Measurements from ENCODE around the gene SLC26A3. TPM values are rescaled to one million over a fixed set of nuclear protein-coding genes. Genes with fewer than 3 reads are reported as not detected.

The SLC26A3 gene
- total and polyA plus RNA-seq, 4 donors, result under 0.01 to 0.49 (median 0.14) TPM

DNA sequence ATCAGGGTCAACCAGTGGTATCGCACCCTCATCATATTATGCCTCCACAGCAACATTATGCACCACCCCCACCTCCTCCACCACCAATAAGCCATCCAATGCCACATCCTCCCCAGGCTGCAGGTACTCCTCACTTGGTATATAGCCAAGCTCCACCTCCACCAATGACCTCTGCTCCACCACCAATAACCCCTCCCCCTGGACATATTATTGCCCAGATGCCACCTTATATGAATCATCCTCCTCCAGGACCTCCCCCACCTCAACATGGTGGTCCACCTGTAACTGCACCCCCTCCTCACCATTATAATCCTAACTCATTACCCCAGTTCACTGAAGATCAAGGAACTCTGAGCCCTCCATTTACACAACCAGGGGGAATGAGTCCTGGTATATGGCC lies 44.4 kb downstream of the SLC26A3 start:
- DNase-seq (ENCODE audit: low spot score), result no peak
- H3K4me1 ChIP-seq (ENCODE audit: control insufficient read depth in 4 of 4, insufficient read depth in 4 of 4, low read length in 3 of 4), result no peaks in the 10 kb centered on the region
- no peak overlapping the region for H3K9ac ChIP-seq (ENCODE audit: low read depth in 1 of 2, low read length in 2 of 2)
- H3K4me3 ChIP-seq (ENCODE audit: low read depth in 1 of 3, low read length in 3 of 3), result no peak overlapping the region
- H3K27ac ChIP-seq (ENCODE audit: low read depth in 1 of 2, low read length in 2 of 2), result no peak overlapping the region
- no peaks in the 10 kb centered on the region for H3K27me3 ChIP-seq (ENCODE audit: control insufficient read depth in 4 of 4, insufficient read depth in 4 of 4, low read length in 3 of 4)
- TF ChIP-seq, protein P1, sequence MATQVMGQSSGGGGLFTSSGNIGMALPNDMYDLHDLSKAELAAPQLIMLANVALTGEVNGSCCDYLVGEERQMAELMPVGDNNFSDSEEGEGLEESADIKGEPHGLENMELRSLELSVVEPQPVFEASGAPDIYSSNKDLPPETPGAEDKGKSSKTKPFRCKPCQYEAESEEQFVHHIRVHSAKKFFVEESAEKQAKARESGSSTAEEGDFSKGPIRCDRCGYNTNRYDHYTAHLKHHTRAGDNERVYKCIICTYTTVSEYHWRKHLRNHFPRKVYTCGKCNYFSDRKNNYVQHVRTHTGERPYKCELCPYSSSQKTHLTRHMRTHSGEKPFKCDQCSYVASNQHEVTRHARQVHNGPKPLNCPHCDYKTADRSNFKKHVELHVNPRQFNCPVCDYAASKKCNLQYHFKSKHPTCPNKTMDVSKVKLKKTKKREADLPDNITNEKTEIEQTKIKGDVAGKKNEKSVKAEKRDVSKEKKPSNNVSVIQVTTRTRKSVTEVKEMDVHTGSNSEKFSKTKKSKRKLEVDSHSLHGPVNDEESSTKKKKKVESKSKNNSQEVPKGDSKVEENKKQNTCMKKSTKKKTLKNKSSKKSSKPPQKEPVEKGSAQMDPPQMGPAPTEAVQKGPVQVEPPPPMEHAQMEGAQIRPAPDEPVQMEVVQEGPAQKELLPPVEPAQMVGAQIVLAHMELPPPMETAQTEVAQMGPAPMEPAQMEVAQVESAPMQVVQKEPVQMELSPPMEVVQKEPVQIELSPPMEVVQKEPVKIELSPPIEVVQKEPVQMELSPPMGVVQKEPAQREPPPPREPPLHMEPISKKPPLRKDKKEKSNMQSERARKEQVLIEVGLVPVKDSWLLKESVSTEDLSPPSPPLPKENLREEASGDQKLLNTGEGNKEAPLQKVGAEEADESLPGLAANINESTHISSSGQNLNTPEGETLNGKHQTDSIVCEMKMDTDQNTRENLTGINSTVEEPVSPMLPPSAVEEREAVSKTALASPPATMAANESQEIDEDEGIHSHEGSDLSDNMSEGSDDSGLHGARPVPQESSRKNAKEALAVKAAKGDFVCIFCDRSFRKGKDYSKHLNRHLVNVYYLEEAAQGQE (IDR thresholded peaks at IDR 0.05), result no peak
- TF ChIP-seq FOXA1 (IDR thresholded peaks at IDR 0.05) (no peak), CTCF (IDR thresholded peaks at IDR 0.05; ENCODE audit: low read depth, low read length, missing input control) (no peak), RAD21 (IDR thresholded peaks at IDR 0.05) (no peak), FOXA2 (IDR thresholded peaks at IDR 0.05) (no peak), YY1 (IDR thresholded peaks at IDR 0.05) (no peak), NR2F2 (IDR thresholded peaks at IDR 0.05) (no peak), RXRA (IDR thresholded peaks at IDR 0.05) (no peak), SP1 (IDR thresholded peaks at IDR 0.05) (no peak), HNF4A (conservative IDR thresholded peaks at IDR 0.05) (no peak), TAF1 (conservative IDR thresholded peaks at IDR 0.05) (no peak), GABPA (IDR thresholded peaks at IDR 0.05 in 1 of 2, conservative IDR thresholded peaks at IDR 0.05 in 1 of 2) (no peak), HNF4G (IDR thresholded peaks at IDR 0.05) (no peak), EGR1 (IDR thresholded peaks at IDR 0.05; ENCODE audit: low read depth in 2 of 2) (no peak), JUND (IDR thresholded peaks at IDR 0.05) (no peak)
- TF ChIP-seq, protein P2, sequence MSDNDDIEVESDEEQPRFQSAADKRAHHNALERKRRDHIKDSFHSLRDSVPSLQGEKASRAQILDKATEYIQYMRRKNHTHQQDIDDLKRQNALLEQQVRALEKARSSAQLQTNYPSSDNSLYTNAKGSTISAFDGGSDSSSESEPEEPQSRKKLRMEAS (IDR thresholded peaks at IDR 0.05), result no peak
- TF ChIP-seq, protein P3, sequence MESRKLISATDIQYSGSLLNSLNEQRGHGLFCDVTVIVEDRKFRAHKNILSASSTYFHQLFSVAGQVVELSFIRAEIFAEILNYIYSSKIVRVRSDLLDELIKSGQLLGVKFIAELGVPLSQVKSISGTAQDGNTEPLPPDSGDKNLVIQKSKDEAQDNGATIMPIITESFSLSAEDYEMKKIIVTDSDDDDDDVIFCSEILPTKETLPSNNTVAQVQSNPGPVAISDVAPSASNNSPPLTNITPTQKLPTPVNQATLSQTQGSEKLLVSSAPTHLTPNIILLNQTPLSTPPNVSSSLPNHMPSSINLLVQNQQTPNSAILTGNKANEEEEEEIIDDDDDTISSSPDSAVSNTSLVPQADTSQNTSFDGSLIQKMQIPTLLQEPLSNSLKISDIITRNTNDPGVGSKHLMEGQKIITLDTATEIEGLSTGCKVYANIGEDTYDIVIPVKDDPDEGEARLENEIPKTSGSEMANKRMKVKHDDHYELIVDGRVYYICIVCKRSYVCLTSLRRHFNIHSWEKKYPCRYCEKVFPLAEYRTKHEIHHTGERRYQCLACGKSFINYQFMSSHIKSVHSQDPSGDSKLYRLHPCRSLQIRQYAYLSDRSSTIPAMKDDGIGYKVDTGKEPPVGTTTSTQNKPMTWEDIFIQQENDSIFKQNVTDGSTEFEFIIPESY (IDR thresholded peaks at IDR 0.05), result no peak
- TF ChIP-seq, protein P4, sequence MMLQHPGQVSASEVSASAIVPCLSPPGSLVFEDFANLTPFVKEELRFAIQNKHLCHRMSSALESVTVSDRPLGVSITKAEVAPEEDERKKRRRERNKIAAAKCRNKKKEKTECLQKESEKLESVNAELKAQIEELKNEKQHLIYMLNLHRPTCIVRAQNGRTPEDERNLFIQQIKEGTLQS (IDR thresholded peaks at IDR 0.05), result no peak
- no peaks in the 10 kb centered on the region for H3K9me3 ChIP-seq (ENCODE audit: control insufficient read depth in 4 of 4, low read length in 3 of 4)
- H3K36me3 ChIP-seq (ENCODE audit: control insufficient read depth in 4 of 4, insufficient read depth in 3 of 4, low read depth in 1 of 4, low read length in 3 of 4), result peaks cover 9 to 55% (median 40%) of the 10 kb centered on the region in 4 donors
- WGBS, result 97% methylated on average over 1 of the region's 1 CpG
